OCI-LY1 (cell line): ENCODE measurements around the gene CUX1.

Experiments used
- H2AFZ ChIP-seq: fragments of 200-600 bp; sonication (generic), shearing (Covaris generic); 2 replicates; pipeline ENCODE4 v1.6.0; 2014; ENCODE audit warnings: antibody characterized with exemption, mild to moderate bottlenecking, low read length
- H3F3A ChIP-seq: fragments of 200-600 bp; sonication (generic), shearing (Covaris generic); 2 replicates; pipeline ENCODE4 v1.6.0; 2014; ENCODE audit warnings: mild to moderate bottlenecking, antibody characterized with exemption, low read length, moderate library complexity; ENCODE audit not compliant: insufficient read depth
- H3K27ac ChIP-seq: fragments of 200-600 bp; sonication (generic); 2 replicates; pipeline ENCODE4 v1.5.1; 2014; ENCODE audit warnings: low read length, mixed run types, mild to moderate bottlenecking, low read depth; ENCODE audit not compliant: poor library complexity, severe bottlenecking
- H3K27me3 ChIP-seq: fragments of 200-600 bp; sonication (generic); 2 replicates; pipeline ENCODE4 v1.6.0; 2014; ENCODE audit warnings: antibody characterized with exemption, mild to moderate bottlenecking, low read length, moderate library complexity; ENCODE audit not compliant: insufficient read depth
- H3K36me3 ChIP-seq: fragments of 200-600 bp; sonication (generic); 2 replicates; pipeline ENCODE4 v1.6.1; 2014; ENCODE audit warnings: mild to moderate bottlenecking, antibody characterized with exemption, low read length, moderate library complexity, mixed read lengths; ENCODE audit not compliant: insufficient read depth
- H3K4me1 ChIP-seq: fragments of 200-600 bp; sonication (generic); 2 replicates; pipeline ENCODE4 v1.5.1; 2014; ENCODE audit warnings: mild to moderate bottlenecking, low read length, moderate library complexity; ENCODE audit not compliant: insufficient read depth, severe bottlenecking
- H3K4me2 ChIP-seq: fragments of 200-600 bp; sonication (generic), shearing (Covaris generic); 2 replicates; pipeline ENCODE4 v1.6.1; 2014; ENCODE audit warnings: low read length
- H3K4me3 ChIP-seq: fragments of 200-600 bp; sonication (generic); 2 replicates; pipeline ENCODE4 v1.5.1; 2014; ENCODE audit warnings: low read length, low read depth, mild to moderate bottlenecking, mixed read lengths; ENCODE audit not compliant: poor library complexity, severe bottlenecking
- H3K79me2 ChIP-seq: fragments of 200-600 bp; shearing (Covaris generic); 2 replicates; pipeline ENCODE4 v1.6.1; 2016; ENCODE audit warnings: mixed run types, low read length, mixed read lengths; ENCODE audit not compliant: insufficient read depth
- H3K9ac ChIP-seq: fragments of 200-600 bp; sonication (generic), shearing (Covaris generic); 2 replicates; pipeline ENCODE4 v1.6.1; 2014; ENCODE audit warnings: mild to moderate bottlenecking, low read length, mixed read lengths
- H3K9me2 ChIP-seq: fragments of 200-600 bp; sonication (generic), shearing (Covaris generic); 2 replicates; pipeline ENCODE4 v1.6.1; 2014; ENCODE audit warnings: low read depth, mild to moderate bottlenecking, low read length, mixed read lengths
- H3K9me3 ChIP-seq: fragments of 200-600 bp; shearing (Covaris generic); 2 replicates; pipeline ENCODE4 v1.6.1; 2014; ENCODE audit warnings: low read length, mixed read lengths
- H4K20me1 ChIP-seq: fragments of 200-600 bp; sonication (generic), shearing (Covaris generic); 2 replicates; pipeline ENCODE4 v1.6.0; 2016; ENCODE audit warnings: mild to moderate bottlenecking, low read length; ENCODE audit not compliant: insufficient read depth
- EZH2 ChIP-seq: fragments of 200-600 bp; sonication (generic), shearing (Covaris generic); IDR thresholded peaks from 2 replicates; pipeline ENCODE4 v1.8.0; 2017; ENCODE audit warnings: borderline replicate concordance, mixed run types, mild to moderate bottlenecking, antibody characterized with exemption, low read length, moderate library complexity, mixed read lengths
- TF ChIP-seq, protein P1 (sequence below): fragments of 200-600 bp; sonication (generic), shearing (Covaris generic); IDR thresholded peaks from 2 replicates; pipeline ENCODE4 v1.5.1; 2017; ENCODE audit warnings: mild to moderate bottlenecking, antibody characterized with exemption, low read length, moderate library complexity, mixed read lengths

The CUX1 gene

DNA sequence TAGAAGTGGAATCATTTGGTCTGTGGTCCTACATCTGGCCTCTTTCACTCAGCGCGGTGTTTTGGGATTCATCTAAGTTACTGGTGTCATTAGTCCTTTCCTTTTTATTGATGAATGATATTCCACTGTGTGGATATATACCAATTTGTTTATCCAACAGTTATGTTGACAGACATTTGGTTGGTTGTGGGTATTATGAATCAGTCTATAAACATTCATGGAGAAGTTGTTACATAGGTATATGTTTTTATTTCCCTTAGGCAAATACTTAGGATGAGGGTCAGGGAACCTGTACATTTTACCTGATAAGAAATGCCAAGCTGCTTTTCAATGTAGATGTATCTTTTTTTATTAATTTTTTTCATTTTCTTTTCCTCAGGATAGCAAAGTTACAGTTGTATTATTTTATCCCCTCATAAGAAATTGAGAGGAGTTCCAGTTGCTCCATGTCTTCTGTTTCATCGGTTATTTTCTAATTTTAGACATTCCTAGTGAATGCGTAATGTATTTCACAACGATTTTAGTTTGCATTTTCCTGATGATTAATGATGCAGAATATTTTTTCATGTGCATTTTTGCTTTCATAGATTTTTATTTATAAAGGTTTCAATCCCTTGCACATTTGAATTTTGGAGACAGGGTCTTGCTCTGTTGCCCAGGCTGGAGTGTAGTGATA, 265.4 kb downstream of the CUX1 start:
- TF ChIP-seq, protein P1, sequence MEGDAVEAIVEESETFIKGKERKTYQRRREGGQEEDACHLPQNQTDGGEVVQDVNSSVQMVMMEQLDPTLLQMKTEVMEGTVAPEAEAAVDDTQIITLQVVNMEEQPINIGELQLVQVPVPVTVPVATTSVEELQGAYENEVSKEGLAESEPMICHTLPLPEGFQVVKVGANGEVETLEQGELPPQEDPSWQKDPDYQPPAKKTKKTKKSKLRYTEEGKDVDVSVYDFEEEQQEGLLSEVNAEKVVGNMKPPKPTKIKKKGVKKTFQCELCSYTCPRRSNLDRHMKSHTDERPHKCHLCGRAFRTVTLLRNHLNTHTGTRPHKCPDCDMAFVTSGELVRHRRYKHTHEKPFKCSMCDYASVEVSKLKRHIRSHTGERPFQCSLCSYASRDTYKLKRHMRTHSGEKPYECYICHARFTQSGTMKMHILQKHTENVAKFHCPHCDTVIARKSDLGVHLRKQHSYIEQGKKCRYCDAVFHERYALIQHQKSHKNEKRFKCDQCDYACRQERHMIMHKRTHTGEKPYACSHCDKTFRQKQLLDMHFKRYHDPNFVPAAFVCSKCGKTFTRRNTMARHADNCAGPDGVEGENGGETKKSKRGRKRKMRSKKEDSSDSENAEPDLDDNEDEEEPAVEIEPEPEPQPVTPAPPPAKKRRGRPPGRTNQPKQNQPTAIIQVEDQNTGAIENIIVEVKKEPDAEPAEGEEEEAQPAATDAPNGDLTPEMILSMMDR = no peak
- no peak for TF ChIP-seq EZH2

DNA sequence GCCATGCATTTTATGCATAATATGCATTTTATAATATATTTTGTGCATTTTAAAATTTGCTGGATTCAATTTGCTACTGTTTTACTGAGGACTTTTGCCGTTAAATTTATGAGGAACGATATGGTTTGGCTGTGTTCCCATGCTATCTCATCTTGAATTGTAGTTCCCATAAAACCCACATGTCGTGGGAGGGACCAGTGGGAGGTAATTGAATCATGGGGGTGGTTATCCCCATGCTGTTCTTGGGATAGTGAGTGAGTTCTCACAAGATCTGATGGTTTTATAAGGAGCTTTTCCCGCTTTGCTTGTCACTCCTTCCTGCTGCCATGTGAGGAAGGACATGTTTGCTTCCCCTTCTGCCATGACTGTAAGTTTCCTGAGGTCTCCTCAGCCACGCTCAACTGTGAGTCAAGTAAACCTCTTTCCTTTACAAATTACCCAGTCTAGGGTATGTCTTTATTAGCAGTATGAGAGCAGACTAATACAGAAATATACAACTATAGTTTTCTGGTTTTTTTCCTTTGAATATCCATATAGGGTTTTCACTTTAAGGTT, 267.9 kb downstream of the CUX1 start:
- Histone ChIP-seq H3K9ac (no peak overlapping the region), H4K20me1 (no peaks in the 10 kb centered on the region), H3K4me2 (no peak overlapping the region), H2AFZ (no peak overlapping the region), H3K4me1 (no peaks in the 10 kb centered on the region), H3F3A (0 out of 2 replicates have a peak, but pooled peaks cover 8% of the 10 kb centered on the region), H3K9me2 (no peaks in the 10 kb centered on the region), H3K27me3 (no peaks in the 10 kb centered on the region), H3K9me3 (peaks cover 14% of the 10 kb centered on the region), H3K36me3 (peaks cover 48% of the 10 kb centered on the region), H3K79me2 (peaks cover 53% of the 10 kb centered on the region), H3K4me3 (no peak overlapping the region), H3K27ac (no peak overlapping the region)
- no peak for TF ChIP-seq EZH2

More for the DNA sequence above, 265.4 kb downstream of the CUX1 start:
- H3K4me3 ChIP-seq = no peak overlapping the region
- 0 out of 2 replicates have a peak, but pooled peaks cover 8% of the 10 kb centered on the region for H3F3A ChIP-seq
- no peaks in the 10 kb centered on the region for H4K20me1 ChIP-seq
- no peak overlapping the region for H3K27ac ChIP-seq
- peaks cover 31% of the 10 kb centered on the region for H3K79me2 ChIP-seq
- H3K36me3 ChIP-seq = peaks cover 60% of the 10 kb centered on the region
- H3K9ac ChIP-seq = no peak overlapping the region
- H3K4me1 ChIP-seq = no peaks in the 10 kb centered on the region
- no peak overlapping the region for H2AFZ ChIP-seq
- no peaks in the 10 kb centered on the region for H3K9me2 ChIP-seq
- no peak overlapping the region for H3K4me2 ChIP-seq
- H3K9me3 ChIP-seq = peaks cover 14% of the 10 kb centered on the region
- no peaks in the 10 kb centered on the region for H3K27me3 ChIP-seq

DNA sequence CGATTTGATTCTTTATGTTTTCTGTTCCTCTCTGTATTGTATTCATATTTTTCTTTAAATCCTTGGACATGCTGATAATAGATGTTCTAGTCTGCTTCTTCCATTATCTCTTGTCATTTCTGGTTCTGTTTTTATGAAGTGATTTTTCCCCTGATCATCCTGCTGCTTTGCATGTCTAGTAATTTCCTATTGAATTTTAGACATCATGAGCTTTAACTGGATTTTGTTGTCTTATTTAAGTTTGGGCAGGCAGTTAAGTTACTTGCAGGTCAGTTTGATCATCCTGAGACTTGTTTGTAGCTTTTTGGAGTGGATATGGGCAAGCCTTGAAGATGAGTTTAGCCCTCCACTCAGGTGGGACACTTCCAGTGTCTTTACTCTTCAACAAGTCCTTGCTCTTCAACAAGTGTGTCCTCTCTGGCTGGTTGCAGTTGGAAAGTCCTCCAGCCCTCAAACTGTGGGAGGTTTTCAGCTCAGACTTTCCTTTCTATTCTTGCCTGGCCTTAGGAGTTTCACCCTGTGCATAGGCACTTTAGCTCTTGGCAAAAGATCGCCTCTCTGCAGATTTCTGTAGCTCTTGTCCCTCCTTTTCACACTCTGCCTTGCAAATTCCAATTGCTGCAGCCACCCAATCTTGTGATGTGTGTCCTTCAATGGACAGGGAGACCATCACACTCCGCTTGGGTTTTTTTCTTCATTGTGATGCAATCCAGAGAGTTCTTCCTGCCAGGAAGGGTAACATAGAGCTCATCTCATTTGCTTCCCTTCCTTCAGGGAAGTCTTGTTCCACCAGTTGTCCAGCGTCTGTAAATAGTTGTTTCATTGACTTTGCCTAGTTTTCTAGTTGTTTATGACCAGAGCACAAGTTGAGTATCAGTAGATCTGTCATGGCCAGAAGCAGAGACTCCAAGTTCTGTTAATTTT, 272.0 kb downstream of the CUX1 start:
- Histone ChIP-seq H3K4me1 (no peaks in the 10 kb centered on the region), H2AFZ (no peak overlapping the region), H3K9me2 (no peaks in the 10 kb centered on the region), H3K9ac (no peak overlapping the region), H3K4me3 (no peak overlapping the region), H3K36me3 (peaks cover 55% of the 10 kb centered on the region), H3K9me3 (peaks cover 14% of the 10 kb centered on the region), H3K27ac (peak overlapping the region; percentile 1), H3K4me2 (no peak overlapping the region), H3K27me3 (no peaks in the 10 kb centered on the region), H3K79me2 (peaks cover 59% of the 10 kb centered on the region), H4K20me1 (no peaks in the 10 kb centered on the region), H3F3A (0 out of 2 replicates have a peak, but pooled peaks cover 8% of the 10 kb centered on the region)
- TF ChIP-seq, protein P1 = no peak
- no peak for TF ChIP-seq EZH2
